Caco-2 (cell line): ENCODE data around the gene RCOR3. TPM values are rescaled to one million over a fixed set of nuclear protein-coding genes. Genes with fewer than 3 reads are reported as not detected.

Source experiments
- BruUV-seq: library from RNA; stranded (reverse); fragments of 400-500 nt; replicated peaks from 2 replicates; lab custom pipeline; 2021; lab: Mats Ljungman, UMichigan
- CTCF ChIA-PET: fragments of 300-600 bp; sonication (Branson Sonifier 250); formaldehyde crosslinking; loops from one replicate; lab custom pipeline; 2022; ENCODE audit warnings: antibody characterized with exemption; lab: Charles Lee
- POLR2A ChIA-PET: fragments of 300-600 bp; sonication (Branson Sonifier 250); formaldehyde crosslinking; loops from one replicate; lab custom pipeline; 2022; ENCODE audit warnings: antibody characterized with exemption; lab: Charles Lee
- DNase-seq, 2 experiments: peaks; one replicate each; pipeline versions ENCODE4 v3.0.0 to v3.0.0-alpha.2; 2020 to 2022
- H3K27me3 ChIP-seq: replicated peaks from 2 replicates; pipeline ENCODE4 v1.6.0; 2011; ENCODE audit warnings: low read length; ENCODE audit not compliant: control insufficient read depth, insufficient read depth
- H3K36me3 ChIP-seq: 2 replicates; pipeline ENCODE4 v1.5.1; 2011; ENCODE audit warnings: low read length; ENCODE audit not compliant: control insufficient read depth, insufficient read depth
- H3K4me1 ChIP-seq: fragments of 250-450 bp; sonication (Bioruptor Pico); 2 replicates; pipeline ENCODE4 v1.5.1; 2020; ENCODE audit warnings: mild to moderate bottlenecking
- H3K4me3 ChIP-seq: 2 replicates; pipeline ENCODE4 v1.5.1; 2011; ENCODE audit warnings: low read depth, mild to moderate bottlenecking, control low read depth, low read length
- H3K9me3 ChIP-seq: fragments of 250-450 bp; sonication (Bioruptor Pico); 2 replicates; pipeline ENCODE4 v1.5.1; 2020; ENCODE audit warnings: mild to moderate bottlenecking, moderate library complexity
- H3K27ac Mint-ChIP-seq: one replicate; pipeline ENCODE4 v1.8.0; 2022; ENCODE audit warnings: mixed read lengths; ENCODE audit not compliant: unreplicated experiment
- H3K27me3 Mint-ChIP-seq: one replicate; pipeline ENCODE4 v1.8.0; 2022; ENCODE audit warnings: mixed read lengths; ENCODE audit not compliant: insufficient read depth, unreplicated experiment
- H3K36me3 Mint-ChIP-seq: one replicate; pipeline ENCODE4 v1.8.0; 2022; ENCODE audit warnings: mild to moderate bottlenecking, mixed read lengths; ENCODE audit not compliant: insufficient read depth, unreplicated experiment
- H3K4me1 Mint-ChIP-seq: one replicate; pipeline ENCODE4 v1.8.0; 2022; ENCODE audit warnings: low read depth, mixed read lengths; ENCODE audit not compliant: unreplicated experiment
- H3K4me3 Mint-ChIP-seq: one replicate; pipeline ENCODE4 v1.8.0; 2022; ENCODE audit warnings: mild to moderate bottlenecking, moderate library complexity, mixed read lengths; ENCODE audit not compliant: unreplicated experiment
- H3K9me3 Mint-ChIP-seq: one replicate; pipeline ENCODE4 v1.8.0; 2022; ENCODE audit warnings: mixed read lengths; ENCODE audit not compliant: unreplicated experiment
- CTCF ChIP-seq, 2 experiments: fragments of 200-600 bp in 1 of 2; IDR thresholded peaks; 1 replicate in 1 of 2; 2 replicates in 1 of 2; pipeline versions ENCODE4 v1.5.1 to v1.8.0; 2011 to 2022; ENCODE audit warnings: antibody characterized with exemption in 1 of 2, control low read depth in 1 of 2, inconsistent platforms in 1 of 2, low read depth in 1 of 2, low read length in 1 of 2, mild to moderate bottlenecking in 1 of 2, moderate library complexity in 1 of 2; ENCODE audit not compliant: insufficient read depth in 1 of 2, severe bottlenecking in 1 of 2, unreplicated experiment in 1 of 2
- intact Hi-C: fragments of 100-400 bp; cut with micrococcal nuclease; formaldehyde crosslinking; loops from one replicate; pipeline ENCODE4 v1.10.0; 2022; ENCODE audit not compliant: unreplicated experiment
- total RNA-seq: library from RNA; stranded (reverse); gene quantifications from 2 replicates; pipeline ENCODE4 v1.2.3, GENCODE V29; 2022

The RCOR3 gene
- total RNA-seq, 1 experiment from 2014 or later: 42.3 TPM

DNA sequence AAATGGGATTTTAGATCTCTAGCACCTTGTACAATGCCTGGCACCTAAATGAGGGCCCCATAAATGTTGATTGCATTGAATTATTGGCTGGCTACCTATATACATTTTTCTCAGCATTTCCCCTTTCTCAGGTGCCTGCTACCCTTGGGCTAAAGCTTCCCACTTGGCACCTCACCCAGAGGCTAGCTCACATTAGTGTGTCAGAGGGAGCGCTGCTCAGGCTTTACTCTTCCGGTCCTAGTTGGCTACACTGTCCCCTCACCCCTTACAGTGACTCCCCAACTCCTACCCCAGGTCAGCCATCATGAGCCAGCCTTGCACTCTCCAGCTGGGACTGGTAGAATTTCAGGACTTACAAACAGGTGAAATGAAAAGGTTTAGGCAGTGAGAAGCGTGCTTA lies 77.0 kb downstream of the RCOR3 start:
- BruUV-seq: no TSS peak
- Histone ChIP-seq H3K9me3 (no peaks in the 10 kb centered on the region), H3K27me3 (no peaks in the 10 kb centered on the region), H3K4me3 (no peak overlapping the region), H3K36me3 (no peaks in the 10 kb centered on the region), H3K4me1 (peaks cover 16% of the 10 kb centered on the region)
- no peaks in the 10 kb centered on the region for H3K36me3 Mint-ChIP-seq
- H3K4me1 Mint-ChIP-seq: peaks cover 14% of the 10 kb centered on the region
- DNase-seq: no peak
- no peak overlapping the region for H3K27ac Mint-ChIP-seq
- CTCF ChIA-PET: no interaction called here
- POLR2A ChIA-PET: no interaction called here
- intact Hi-C loops: no loop called here
- H3K4me3 Mint-ChIP-seq: no peak overlapping the region
- H3K9me3 Mint-ChIP-seq: no peaks in the 10 kb centered on the region
- H3K27me3 Mint-ChIP-seq: no peaks in the 10 kb centered on the region
- TF ChIP-seq CTCF (IDR thresholded peaks at IDR 0.05; ENCODE audit: insufficient read depth in 1 of 2, low read depth in 1 of 2, low read length in 1 of 2, severe bottlenecking in 1 of 2, unreplicated experiment in 1 of 2): no peak

DNA sequence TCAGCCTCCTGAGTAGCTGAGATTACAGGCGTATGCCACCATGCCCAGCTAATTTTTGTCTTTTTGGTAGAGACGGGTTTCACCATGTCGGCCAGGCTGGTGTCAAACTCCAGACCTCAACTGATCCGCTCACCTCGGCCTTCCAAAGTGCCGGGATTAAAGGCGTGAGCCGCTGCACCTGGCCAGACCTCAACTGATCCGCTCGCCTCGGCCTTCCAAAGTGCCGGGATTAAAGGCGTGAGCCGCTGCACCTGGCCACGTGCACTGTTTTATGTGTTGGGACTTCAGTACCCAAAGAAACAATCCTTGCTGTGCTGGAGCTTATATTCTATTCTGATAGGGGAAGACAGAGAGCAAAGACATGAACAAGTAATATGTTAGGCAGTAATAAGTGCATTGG lies 77.6 kb downstream of the RCOR3 start:
- H3K9me3 Mint-ChIP-seq: no peaks in the 10 kb centered on the region
- POLR2A ChIA-PET: no interaction called here
- no peaks in the 10 kb centered on the region for H3K9me3 ChIP-seq
- no peaks in the 10 kb centered on the region for H3K36me3 ChIP-seq
- H3K36me3 Mint-ChIP-seq: no peaks in the 10 kb centered on the region
- DNase-seq: no peak
- peaks cover 14% of the 10 kb centered on the region for H3K4me1 Mint-ChIP-seq
- H3K27me3 Mint-ChIP-seq: no peaks in the 10 kb centered on the region
- intact Hi-C loops: no loop called here
- BruUV-seq: no TSS peak
- H3K27me3 ChIP-seq: no peaks in the 10 kb centered on the region
- peaks cover 16% of the 10 kb centered on the region for H3K4me1 ChIP-seq
- CTCF ChIA-PET: no interaction called here
- H3K4me3 Mint-ChIP-seq: no peak overlapping the region
- TF ChIP-seq CTCF (IDR thresholded peaks at IDR 0.05; ENCODE audit: insufficient read depth in 1 of 2, low read depth in 1 of 2, low read length in 1 of 2, severe bottlenecking in 1 of 2, unreplicated experiment in 1 of 2): no peak
- H3K4me3 ChIP-seq: no peak overlapping the region
- no peak overlapping the region for H3K27ac Mint-ChIP-seq

DNA sequence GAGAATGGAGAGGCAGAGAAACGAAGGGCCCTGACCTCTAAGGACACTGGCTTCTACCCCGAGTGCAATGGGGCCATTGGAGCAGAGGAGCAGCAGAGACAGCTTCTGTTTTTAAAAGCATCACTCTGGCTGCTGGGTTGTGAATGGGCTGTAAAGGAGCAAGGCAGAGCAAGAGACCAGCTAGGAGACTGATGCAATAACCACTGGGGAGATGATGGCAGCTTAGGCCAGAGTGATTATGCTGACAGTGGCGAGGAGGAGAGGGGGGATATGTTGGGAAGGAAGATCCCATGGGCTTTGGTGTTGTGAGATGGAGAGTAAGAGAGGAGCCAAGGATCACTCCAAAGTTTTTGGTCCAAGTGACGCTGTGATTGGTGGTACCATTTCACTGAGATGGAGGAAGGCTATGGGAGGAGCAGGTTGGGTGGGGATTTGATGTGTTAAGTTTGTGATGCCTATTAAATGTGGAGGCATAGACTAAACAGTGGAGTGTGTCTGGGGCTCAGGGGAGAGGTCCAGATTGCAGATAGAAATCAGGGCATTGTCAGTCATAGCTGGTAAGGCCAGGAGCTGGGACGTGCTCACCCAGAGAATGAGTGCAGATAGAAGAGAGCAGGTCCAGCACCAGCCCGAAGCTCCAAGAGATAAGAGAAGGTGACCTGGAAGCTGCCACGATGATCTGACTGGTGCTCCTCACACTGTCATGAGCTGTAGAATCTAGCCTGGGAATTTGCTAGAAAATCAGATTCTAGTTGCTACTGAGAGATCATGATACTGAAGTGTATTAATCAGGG lies 78.5 kb downstream of the RCOR3 start:
- Histone ChIP-seq H3K4me3 (no peak overlapping the region), H3K27me3 (no peaks in the 10 kb centered on the region), H3K9me3 (no peaks in the 10 kb centered on the region; the same call in 1 of the 2 replicates), H3K4me1 (peaks cover 16% of the 10 kb centered on the region), H3K36me3 (no peaks in the 10 kb centered on the region)
- Mint-ChIP-seq H3K27ac (no peak overlapping the region), H3K4me1 (peaks cover 14% of the 10 kb centered on the region), H3K27me3 (no peaks in the 10 kb centered on the region), H3K9me3 (no peaks in the 10 kb centered on the region), H3K4me3 (no peak overlapping the region), H3K36me3 (no peaks in the 10 kb centered on the region)
- POLR2A ChIA-PET: no interaction called here
- intact Hi-C loops: no loop called here
- BruUV-seq: no TSS peak
- DNase-seq: no peak
- no peak for TF ChIP-seq CTCF (IDR thresholded peaks at IDR 0.05; ENCODE audit: insufficient read depth in 1 of 2, low read depth in 1 of 2, low read length in 1 of 2, severe bottlenecking in 1 of 2, unreplicated experiment in 1 of 2)
- CTCF ChIA-PET: no interaction called here
